Measurements from ENCODE around the gene CDH16.
A peak's percentile ranks its signal among the peaks of the same experiment; 100 is the strongest.
"Not testable (repeated sequence)": the region's sequence is repeated elsewhere in the genome, so short reads cannot be mapped to it uniquely, and the experiment has no call there.

Gene CDH16

DNA sequence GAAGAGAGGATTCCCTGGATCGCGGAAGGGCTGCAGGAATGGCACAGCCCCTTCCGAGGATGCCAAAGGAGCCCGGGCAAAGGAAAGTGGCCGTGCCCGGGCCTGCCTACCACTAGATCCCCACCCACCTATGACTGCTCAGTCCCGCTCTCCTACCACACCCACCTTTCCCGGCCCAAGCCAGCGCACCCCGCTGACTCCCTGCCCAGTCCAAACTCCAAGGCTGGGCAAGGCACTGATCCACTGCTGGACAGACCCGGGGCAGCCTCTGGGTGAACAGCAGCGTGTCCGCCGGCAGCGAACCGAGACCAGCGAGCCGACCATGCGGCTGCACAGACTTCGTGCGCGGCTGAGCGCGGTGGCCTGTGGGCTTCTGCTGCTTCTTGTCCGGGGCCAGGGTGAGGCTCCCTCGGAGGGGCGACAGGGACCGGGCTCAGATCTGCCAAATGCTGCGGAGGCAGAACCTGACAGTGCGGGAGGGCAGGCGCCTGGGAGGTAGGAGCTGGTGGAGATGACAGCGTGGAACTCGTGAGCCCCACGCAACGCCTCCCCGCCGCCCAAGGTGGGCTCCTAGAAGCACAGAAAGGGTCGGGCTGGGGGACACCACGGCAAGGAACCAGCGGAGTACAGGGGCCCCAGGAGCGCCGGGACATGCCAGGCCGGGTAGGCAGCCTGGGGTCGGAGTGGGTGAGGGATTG is 16.8 kb upstream of the CDH16 start, which contains the start of gene CES2:
Gene CES2 (plus strand): TSS at position 203 of the 698 bp plus-strand sequence. CDS start 120 bp downstream, at position 323.
- peak within 1 kb of the TSS; percentile 100 for H3K4me3 ChIP-seq (ENCODE audit: low read length)
- peaks cover 18% of the 10 kb centered on the region for H3K4me1 ChIP-seq (ENCODE audit: control insufficient read depth, insufficient read depth, low read length)
- H3K9ac ChIP-seq (ENCODE audit: low read depth, low read length): peak within 1 kb of the TSS; percentile 100
- peaks cover 31% of the 10 kb centered on the region for H3K36me3 ChIP-seq (ENCODE audit: insufficient read depth, low read length)
- H3K9me3 ChIP-seq (replicated peaks; ENCODE audit: low read length): no peaks in the 10 kb centered on the region
- H3K27me3 ChIP-seq (ENCODE audit: control insufficient read depth, insufficient read depth, low read length): no peaks in the 10 kb centered on the region
- H3K4me2 ChIP-seq (ENCODE audit: low read length): peak within 1 kb of the TSS; percentile 95

DNA sequence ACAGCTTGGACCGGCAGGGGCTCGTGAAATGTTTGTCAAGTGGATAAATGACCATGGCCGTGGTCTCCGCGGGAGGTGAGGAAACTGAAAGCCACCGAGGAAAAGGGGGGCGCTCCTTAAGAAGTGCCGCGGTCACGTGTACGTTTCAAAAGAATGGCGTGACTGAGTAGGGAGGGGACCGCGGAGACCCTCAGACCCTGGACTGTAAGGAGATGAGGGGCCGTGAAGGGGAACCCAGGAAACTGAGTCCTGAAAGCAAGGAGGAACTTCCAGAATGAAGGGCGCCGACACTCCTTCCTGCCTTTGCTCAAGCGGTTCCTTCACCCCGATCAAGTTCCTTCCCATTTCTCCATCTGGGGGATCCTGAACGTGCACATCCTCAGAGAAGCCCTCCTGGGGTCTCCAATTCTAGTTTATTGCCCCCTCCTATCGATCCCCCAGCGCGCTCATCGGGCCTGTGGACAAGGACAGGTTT is 16.2 kb upstream of the CDH16 start:
- not testable (repeated sequence) for H3K9me3 ChIP-seq (replicated peaks; ENCODE audit: low read length)

DNA sequence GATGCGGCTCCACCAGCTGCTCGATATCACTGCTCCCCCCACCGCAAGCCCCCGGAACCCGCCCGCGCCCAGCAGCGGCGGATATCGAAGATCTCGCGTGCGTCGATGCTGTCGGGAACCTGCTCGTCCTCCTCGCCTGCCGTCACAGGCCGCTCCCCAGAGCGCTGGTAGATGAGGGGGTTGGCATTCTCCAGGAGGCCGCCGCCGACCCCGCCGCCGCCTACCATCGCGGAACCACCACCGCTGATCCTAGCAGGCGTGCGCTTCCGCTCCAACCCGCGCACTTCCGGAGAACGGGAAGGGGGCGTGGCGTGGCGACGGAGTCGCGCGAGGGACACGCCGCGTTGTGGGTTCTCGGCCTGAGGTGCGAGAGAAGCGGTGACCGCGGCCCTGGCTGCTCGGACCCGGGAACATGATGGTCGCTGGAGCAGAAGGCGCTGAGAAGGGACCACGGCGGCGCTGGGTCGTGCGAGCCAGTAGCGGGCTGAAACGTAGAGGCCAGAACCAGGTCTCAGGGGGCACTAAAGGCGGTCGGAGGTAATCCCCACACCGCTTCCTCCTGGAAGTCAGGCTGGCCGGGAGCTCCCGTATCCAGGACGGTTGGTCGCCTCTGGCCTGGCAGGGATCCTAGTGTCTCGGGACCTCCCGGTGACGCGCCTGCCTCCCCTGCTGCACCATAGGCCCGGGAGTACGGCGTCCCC is 15.6 kb upstream of the CDH16 start, which contains the start of gene CIAO2B:
Gene CIAO2B (minus strand): TSS at position 265 of the 701 bp plus-strand sequence. CDS start 38 bp downstream, at position 227.
- peak within 1 kb of the TSS; percentile 95 for H3K4me2 ChIP-seq (ENCODE audit: low read length)
- no peaks in the 10 kb centered on the region for H3K9me3 ChIP-seq (replicated peaks; ENCODE audit: low read length)
- H3K36me3 ChIP-seq (ENCODE audit: insufficient read depth, low read length): peaks cover 22% of the 10 kb centered on the region
- H3K4me1 ChIP-seq (ENCODE audit: control insufficient read depth, insufficient read depth, low read length): peaks cover 18% of the 10 kb centered on the region
- no peaks in the 10 kb centered on the region for H3K27me3 ChIP-seq (ENCODE audit: control insufficient read depth, insufficient read depth, low read length)
- H3K4me3 ChIP-seq (ENCODE audit: low read length): peak within 1 kb of the TSS; percentile 100
- H3K9ac ChIP-seq (ENCODE audit: low read depth, low read length): peak within 1 kb of the TSS; percentile 100

More for the DNA sequence above, 16.2 kb upstream of the CDH16 start:
- H3K4me3 ChIP-seq (ENCODE audit: low read length): peak overlapping the region; percentile 100
- peak overlapping the region; percentile 100 for H3K9ac ChIP-seq (ENCODE audit: low read depth, low read length)
- peak overlapping the region; percentile 95 for H3K4me2 ChIP-seq (ENCODE audit: low read length)
- peaks cover 18% of the 10 kb centered on the region for H3K4me1 ChIP-seq (ENCODE audit: control insufficient read depth, insufficient read depth, low read length)
- H3K27me3 ChIP-seq (ENCODE audit: control insufficient read depth, insufficient read depth, low read length): not testable (repeated sequence)
- H3K36me3 ChIP-seq (ENCODE audit: insufficient read depth, low read length): peaks cover 25% of the 10 kb centered on the region

DNA sequence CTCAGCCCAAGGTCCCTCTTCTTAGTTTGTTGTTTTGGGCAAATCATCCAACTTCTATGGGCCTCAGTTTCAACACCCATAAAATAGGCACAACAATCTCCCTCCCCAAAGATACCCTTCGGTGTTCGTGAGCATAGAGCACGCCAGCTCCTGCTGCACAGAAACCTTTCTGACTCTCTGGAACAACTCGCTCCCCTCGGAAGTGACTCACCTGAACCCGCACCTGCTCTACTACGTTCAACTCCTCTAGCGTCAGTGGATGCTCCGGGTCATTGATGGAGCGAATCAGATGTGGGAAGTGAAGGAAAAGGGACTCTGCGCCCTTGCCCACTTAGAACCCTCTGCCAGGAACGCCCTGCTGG is 15.1 kb upstream of the CDH16 start:
- Histone ChIP-seq H3K4me1 (ENCODE audit: control insufficient read depth, insufficient read depth, low read length) (peaks cover 18% of the 10 kb centered on the region), H3K4me2 (ENCODE audit: low read length) (peak overlapping the region; percentile 95), H3K36me3 (ENCODE audit: insufficient read depth, low read length) (peaks cover 22% of the 10 kb centered on the region), H3K9me3 (replicated peaks; ENCODE audit: low read length) (no peaks in the 10 kb centered on the region), H3K9ac (ENCODE audit: low read depth, low read length) (peak overlapping the region; percentile 100), H3K4me3 (ENCODE audit: low read length) (peak overlapping the region; percentile 100), H3K27me3 (ENCODE audit: control insufficient read depth, insufficient read depth, low read length) (no peaks in the 10 kb centered on the region)

DNA sequence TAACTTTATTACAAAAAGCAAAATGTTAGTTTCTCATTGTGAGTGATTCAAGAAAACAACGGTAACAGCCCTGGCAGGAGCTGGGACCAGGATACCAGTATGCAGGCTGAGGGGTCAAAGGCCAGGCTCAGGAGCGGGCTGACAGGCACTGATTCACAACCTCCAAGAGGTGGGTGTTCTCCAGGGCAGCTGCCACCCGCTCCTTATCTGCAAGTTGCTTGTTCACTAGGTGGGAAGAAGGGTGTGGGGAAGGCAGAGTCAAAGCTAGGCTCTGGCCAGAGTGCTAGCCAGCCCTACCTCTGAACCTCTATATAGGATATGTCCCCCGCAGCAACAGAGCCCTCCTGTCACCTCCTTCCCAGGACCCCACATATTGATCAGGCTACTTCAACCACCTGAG is 13.4 kb upstream of the CDH16 start:
- Histone ChIP-seq H3K9me3 (replicated peaks; ENCODE audit: low read length) (no peaks in the 10 kb centered on the region), H3K4me1 (ENCODE audit: control insufficient read depth, insufficient read depth, low read length) (peaks cover 35% of the 10 kb centered on the region), H3K9ac (ENCODE audit: low read depth, low read length) (no peak overlapping the region), H3K27me3 (ENCODE audit: control insufficient read depth, insufficient read depth, low read length) (no peaks in the 10 kb centered on the region), H3K36me3 (ENCODE audit: insufficient read depth, low read length) (peaks cover 9% of the 10 kb centered on the region), H3K4me3 (ENCODE audit: low read length) (no peak overlapping the region), H3K4me2 (ENCODE audit: low read length) (no peak overlapping the region)

- no peaks in the 10 kb centered on the region for H3K27me3 ChIP-seq (ENCODE audit: control insufficient read depth, insufficient read depth, low read length)
- peaks cover 8% of the 10 kb centered on the region for H3K36me3 ChIP-seq (ENCODE audit: insufficient read depth, low read length)
- no peaks in the 10 kb centered on the region for H3K9me3 ChIP-seq (replicated peaks; ENCODE audit: low read length)
- peaks cover 39% of the 10 kb centered on the region for H3K4me1 ChIP-seq (ENCODE audit: control insufficient read depth, insufficient read depth, low read length)
- H3K9ac ChIP-seq (ENCODE audit: low read depth, low read length): no peak overlapping the region
- H3K4me2 ChIP-seq (ENCODE audit: low read length): no peak overlapping the region
- H3K4me3 ChIP-seq (ENCODE audit: low read length): no peak overlapping the region
These were observed 13.0 kb upstream of the CDH16 start for GRCh38 chr16:66931665-66932064.

DNA sequence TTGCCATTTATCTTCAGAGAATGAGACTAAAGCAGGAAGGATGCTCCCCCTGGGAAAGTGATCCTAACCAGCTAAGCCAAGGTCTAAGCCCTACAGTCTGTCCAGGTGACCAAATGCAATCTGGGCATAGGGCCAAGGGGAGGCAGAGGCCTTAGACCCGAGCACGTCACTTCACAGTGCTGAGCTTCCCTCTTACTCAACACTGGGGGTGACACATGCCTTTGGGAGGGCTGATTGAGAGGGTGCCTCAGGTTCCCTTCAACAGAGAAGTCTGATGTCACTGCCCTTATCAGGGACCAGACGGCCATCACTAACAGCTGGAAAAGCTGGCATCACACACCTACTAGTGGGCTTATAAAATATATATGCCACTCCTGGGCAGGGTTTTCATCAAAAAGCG is 11.5 kb upstream of the CDH16 start:
- H3K4me2 ChIP-seq (ENCODE audit: low read length): no peak overlapping the region
- peaks cover 8% of the 10 kb centered on the region for H3K36me3 ChIP-seq (ENCODE audit: insufficient read depth, low read length)
- no peaks in the 10 kb centered on the region for H3K9me3 ChIP-seq (replicated peaks; ENCODE audit: low read length)
- H3K4me3 ChIP-seq (ENCODE audit: low read length): no peak overlapping the region
- H3K27me3 ChIP-seq (ENCODE audit: control insufficient read depth, insufficient read depth, low read length): no peaks in the 10 kb centered on the region
- H3K9ac ChIP-seq (ENCODE audit: low read depth, low read length): no peak overlapping the region
- H3K4me1 ChIP-seq (ENCODE audit: control insufficient read depth, insufficient read depth, low read length): peaks cover 41% of the 10 kb centered on the region

DNA sequence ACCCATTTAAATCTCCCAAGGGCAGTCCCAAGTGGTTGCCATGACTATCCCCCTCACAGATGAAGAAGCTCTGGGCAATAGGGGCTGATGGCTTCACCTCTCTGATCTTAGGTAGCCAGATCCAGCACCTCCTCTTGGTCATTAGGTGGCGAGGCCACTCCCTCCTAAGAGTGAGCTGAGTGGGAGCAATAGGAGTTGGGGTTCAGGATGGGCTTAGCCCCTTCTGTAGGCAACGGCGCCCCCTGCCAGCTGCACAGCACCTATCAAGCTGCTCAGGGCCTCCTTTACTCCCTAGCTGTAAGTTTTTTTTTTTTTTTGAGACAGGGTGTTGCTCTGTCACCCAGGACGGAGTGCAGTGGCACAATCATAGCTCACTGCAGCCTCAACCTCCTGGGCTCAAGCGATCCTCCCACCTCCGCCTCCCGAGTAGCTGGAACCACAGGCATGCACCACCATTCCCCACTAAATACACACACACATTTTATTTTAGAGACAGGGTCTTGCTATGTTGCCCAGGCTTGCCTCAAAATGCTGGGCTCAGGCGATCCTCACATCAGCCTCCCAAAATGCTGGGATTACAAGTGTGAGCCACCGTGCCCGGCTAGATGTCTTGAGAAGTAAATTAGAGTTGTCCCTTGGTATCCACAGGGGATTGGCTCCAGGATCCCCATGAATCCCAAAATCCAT is 10.2 kb upstream of the CDH16 start:
- Histone ChIP-seq H3K36me3 (ENCODE audit: insufficient read depth, low read length) (peaks cover 8% of the 10 kb centered on the region), H3K4me3 (ENCODE audit: low read length) (no peak overlapping the region), H3K4me2 (ENCODE audit: low read length) (no peak overlapping the region), H3K27me3 (ENCODE audit: control insufficient read depth, insufficient read depth, low read length) (peaks cover 6% of the 10 kb centered on the region), H3K4me1 (ENCODE audit: control insufficient read depth, insufficient read depth, low read length) (peaks cover 47% of the 10 kb centered on the region), H3K9me3 (replicated peaks; ENCODE audit: low read length) (no peaks in the 10 kb centered on the region), H3K9ac (ENCODE audit: low read depth, low read length) (no peak overlapping the region)

- Histone ChIP-seq H3K9ac (ENCODE audit: low read depth, low read length) (no peak overlapping the region), H3K4me1 (ENCODE audit: control insufficient read depth, insufficient read depth, low read length) (peaks cover 48% of the 10 kb centered on the region), H3K4me2 (ENCODE audit: low read length) (no peak overlapping the region), H3K27me3 (ENCODE audit: control insufficient read depth, insufficient read depth, low read length) (peaks cover 7% of the 10 kb centered on the region), H3K36me3 (ENCODE audit: insufficient read depth, low read length) (peaks cover 8% of the 10 kb centered on the region), H3K9me3 (replicated peaks; ENCODE audit: low read length) (no peaks in the 10 kb centered on the region), H3K4me3 (ENCODE audit: low read length) (no peak overlapping the region)
These were observed 9.4 kb upstream of the CDH16 start for GRCh38 chr16:66927918-66928649.

DNA sequence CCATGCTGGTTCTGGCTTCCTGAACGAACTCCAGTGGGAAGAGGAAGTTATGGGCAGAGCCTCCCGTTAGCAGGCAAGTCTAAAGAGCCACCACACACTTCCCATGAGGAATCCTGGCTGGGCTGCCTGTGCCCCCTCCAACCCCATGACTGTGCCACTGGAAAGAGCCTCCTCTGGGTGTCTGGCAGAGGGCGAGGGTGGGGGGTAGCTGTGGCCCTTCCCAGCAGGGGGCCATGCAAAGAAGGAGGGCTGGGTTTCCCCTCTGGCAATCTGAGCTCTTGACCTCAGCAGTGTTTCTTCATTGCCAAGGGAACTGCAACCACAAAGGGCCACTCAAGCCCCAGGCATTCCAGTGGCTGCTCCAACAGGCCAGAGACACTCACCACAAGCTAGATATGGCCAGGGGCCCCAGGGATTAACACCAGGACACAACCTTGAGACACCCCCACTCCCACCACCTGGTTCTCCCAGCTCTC is 8.3 kb upstream of the CDH16 start:
- H3K9ac ChIP-seq (ENCODE audit: low read depth, low read length): peak overlapping the region; percentile 27
- peaks cover 4% of the 10 kb centered on the region for H3K36me3 ChIP-seq (ENCODE audit: insufficient read depth, low read length)
- peak overlapping the region; percentile 46 for H3K4me2 ChIP-seq (ENCODE audit: low read length)
- peaks cover 7% of the 10 kb centered on the region for H3K27me3 ChIP-seq (ENCODE audit: control insufficient read depth, insufficient read depth, low read length)
- H3K4me3 ChIP-seq (ENCODE audit: low read length): no peak overlapping the region
- H3K9me3 ChIP-seq (replicated peaks; ENCODE audit: low read length): no peaks in the 10 kb centered on the region
- peaks cover 49% of the 10 kb centered on the region for H3K4me1 ChIP-seq (ENCODE audit: control insufficient read depth, insufficient read depth, low read length)
